Retina (tissue), 1 donor: ENCODE measurements around the gene CDC42EP1.

Experiments
- DNase-seq: peaks from one replicate; pipeline ENCODE4 v3.0.0-alpha.2; 2016

CDC42EP1 gene

GRCh38 chr22:37616201-37617083 is 56.2 kb downstream of the CDC42EP1 start:
- no peak for DNase-seq

- DNase-seq = no peak
Observed at GRCh38 chr22:37617431-37617830, 57.2 kb downstream of the CDC42EP1 start.

GRCh38 chr22:37618072-37618656 is 57.9 kb downstream of the CDC42EP1 start:
- no peak for DNase-seq

DNA sequence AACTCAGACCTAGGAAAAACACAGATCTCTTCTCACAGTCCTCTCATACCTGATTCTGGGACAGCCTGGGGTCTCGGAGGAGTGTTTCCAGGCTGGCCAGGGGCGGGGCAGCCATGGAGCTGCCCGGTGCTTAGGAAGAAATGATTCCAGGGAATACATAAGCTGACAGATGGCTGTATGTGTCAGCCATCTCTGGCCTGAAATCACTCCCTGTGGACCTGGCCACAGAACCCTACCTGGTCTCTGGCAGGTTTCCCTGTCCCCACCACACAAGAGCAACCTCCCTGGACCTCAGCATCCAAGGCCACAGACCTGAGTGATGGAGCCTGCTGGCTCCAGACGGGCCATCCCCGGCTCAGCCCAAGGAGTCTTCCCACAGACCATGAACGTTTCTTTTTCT is 58.4 kb downstream of the CDC42EP1 start:
- DNase-seq = no peak
